ENCODE results near the gene PLA2G2D. TPM values are rescaled to one million over a fixed set of nuclear protein-coding genes. Genes with fewer than 3 reads are reported as not detected.

PLA2G2D gene
- total and polyA plus RNA-seq, 4 donors, result 0.06 to 0.14 (median 0.08) TPM; not detected in 1

GRCh38 chr1:20089328-20090077 lies 29.8 kb downstream of the PLA2G2D start:
- Histone ChIP-seq H3K4me3 (ENCODE audit: low read depth in 1 of 3, low read length in 3 of 3) (no peak overlapping the region), H3K36me3 (ENCODE audit: control insufficient read depth in 4 of 4, insufficient read depth in 3 of 4, low read depth in 1 of 4, low read length in 3 of 4) (no peaks in the 10 kb centered on the region), H3K27ac (ENCODE audit: low read depth in 1 of 2, low read length in 2 of 2) (no peak overlapping the region), H3K27me3 (ENCODE audit: control insufficient read depth in 4 of 4, insufficient read depth in 4 of 4, low read length in 3 of 4) (no peaks in the 10 kb centered on the region), H3K9me3 (ENCODE audit: control insufficient read depth in 4 of 4, low read length in 3 of 4) (no peaks in the 10 kb centered on the region), H3K9ac (ENCODE audit: low read depth in 1 of 2, low read length in 2 of 2) (no peak overlapping the region), H3K4me1 (ENCODE audit: control insufficient read depth in 4 of 4, insufficient read depth in 4 of 4, low read length in 3 of 4) (no peaks in the 10 kb centered on the region)
- DNase-seq (ENCODE audit: low spot score), result no peak
- TF ChIP-seq SP1 (IDR thresholded peaks at IDR 0.05) (no peak), HNF4A (conservative IDR thresholded peaks at IDR 0.05) (no peak), EGR1 (IDR thresholded peaks at IDR 0.05; ENCODE audit: low read depth in 2 of 2) (no peak), ZBTB33 (IDR thresholded peaks at IDR 0.05) (no peak), GABPA (IDR thresholded peaks at IDR 0.05 in 1 of 2, conservative IDR thresholded peaks at IDR 0.05 in 1 of 2) (no peak)
- TF ChIP-seq, protein P1, sequence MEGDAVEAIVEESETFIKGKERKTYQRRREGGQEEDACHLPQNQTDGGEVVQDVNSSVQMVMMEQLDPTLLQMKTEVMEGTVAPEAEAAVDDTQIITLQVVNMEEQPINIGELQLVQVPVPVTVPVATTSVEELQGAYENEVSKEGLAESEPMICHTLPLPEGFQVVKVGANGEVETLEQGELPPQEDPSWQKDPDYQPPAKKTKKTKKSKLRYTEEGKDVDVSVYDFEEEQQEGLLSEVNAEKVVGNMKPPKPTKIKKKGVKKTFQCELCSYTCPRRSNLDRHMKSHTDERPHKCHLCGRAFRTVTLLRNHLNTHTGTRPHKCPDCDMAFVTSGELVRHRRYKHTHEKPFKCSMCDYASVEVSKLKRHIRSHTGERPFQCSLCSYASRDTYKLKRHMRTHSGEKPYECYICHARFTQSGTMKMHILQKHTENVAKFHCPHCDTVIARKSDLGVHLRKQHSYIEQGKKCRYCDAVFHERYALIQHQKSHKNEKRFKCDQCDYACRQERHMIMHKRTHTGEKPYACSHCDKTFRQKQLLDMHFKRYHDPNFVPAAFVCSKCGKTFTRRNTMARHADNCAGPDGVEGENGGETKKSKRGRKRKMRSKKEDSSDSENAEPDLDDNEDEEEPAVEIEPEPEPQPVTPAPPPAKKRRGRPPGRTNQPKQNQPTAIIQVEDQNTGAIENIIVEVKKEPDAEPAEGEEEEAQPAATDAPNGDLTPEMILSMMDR (IDR thresholded peaks at IDR 0.05; ENCODE audit: low read depth, low read length, missing input control), result no peak
- 84% methylated on average over 19 of the region's 19 CpGs for WGBS

GRCh38 chr1:20087668-20088067 lies 31.7 kb downstream of the PLA2G2D start:
- Histone ChIP-seq H3K9me3 (ENCODE audit: control insufficient read depth in 4 of 4, low read length in 3 of 4) (peaks cover 0 to 7% (median 0%) of the 10 kb centered on the region in 4 donors), H3K27ac (ENCODE audit: low read depth in 1 of 2, low read length in 2 of 2) (no peak overlapping the region), H3K4me3 (ENCODE audit: low read depth in 1 of 3, low read length in 3 of 3) (no peak overlapping the region), H3K27me3 (ENCODE audit: control insufficient read depth in 4 of 4, insufficient read depth in 4 of 4, low read length in 3 of 4) (no peaks in the 10 kb centered on the region), H3K4me1 (ENCODE audit: control insufficient read depth in 4 of 4, insufficient read depth in 4 of 4, low read length in 3 of 4) (no peaks in the 10 kb centered on the region), H3K36me3 (ENCODE audit: control insufficient read depth in 4 of 4, insufficient read depth in 3 of 4, low read depth in 1 of 4, low read length in 3 of 4) (no peaks in the 10 kb centered on the region), H3K9ac (ENCODE audit: low read depth in 1 of 2, low read length in 2 of 2) (no peak overlapping the region)
- TF ChIP-seq, protein P2, sequence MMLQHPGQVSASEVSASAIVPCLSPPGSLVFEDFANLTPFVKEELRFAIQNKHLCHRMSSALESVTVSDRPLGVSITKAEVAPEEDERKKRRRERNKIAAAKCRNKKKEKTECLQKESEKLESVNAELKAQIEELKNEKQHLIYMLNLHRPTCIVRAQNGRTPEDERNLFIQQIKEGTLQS (IDR thresholded peaks at IDR 0.05), result no peak
- TF ChIP-seq, protein P1 (IDR thresholded peaks at IDR 0.05; ENCODE audit: low read depth, low read length, missing input control), result peak; percentile 8
- DNase-seq (ENCODE audit: low spot score), result no peak
- 61% methylated on average over 4 of the region's 4 CpGs for WGBS

DNA sequence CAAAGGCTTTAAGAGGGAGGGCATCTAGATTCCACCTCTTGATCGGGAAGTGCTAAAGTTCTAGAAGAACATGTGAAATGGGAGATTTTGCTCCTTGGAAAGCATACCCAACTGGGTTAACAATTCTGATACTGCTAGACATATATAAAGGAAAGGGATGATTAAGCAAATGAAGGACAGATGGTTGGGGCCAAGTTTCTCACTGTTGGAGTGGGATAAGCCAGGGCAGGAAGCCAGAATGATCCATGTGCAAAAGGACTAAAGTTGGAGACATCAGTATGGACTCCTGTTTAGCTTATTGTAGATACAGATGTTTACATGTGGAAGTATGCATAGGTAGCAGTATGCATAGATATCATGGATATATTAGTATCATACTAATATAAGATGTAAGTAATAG lies 32.5 kb downstream of the PLA2G2D start:
- no peak overlapping the region for H3K27ac ChIP-seq (ENCODE audit: low read depth in 1 of 2, low read length in 2 of 2)
- H3K9me3 ChIP-seq (ENCODE audit: control insufficient read depth in 4 of 4, low read length in 3 of 4), result peaks cover 0 to 7% (median 0%) of the 10 kb centered on the region in 4 donors
- H3K4me3 ChIP-seq (ENCODE audit: low read depth in 1 of 3, low read length in 3 of 3), result no peak overlapping the region
- no peak for DNase-seq (ENCODE audit: low spot score)
- H3K4me1 ChIP-seq (ENCODE audit: control insufficient read depth in 4 of 4, insufficient read depth in 4 of 4, low read length in 3 of 4), result no peaks in the 10 kb centered on the region
- H3K36me3 ChIP-seq (ENCODE audit: control insufficient read depth in 4 of 4, insufficient read depth in 3 of 4, low read depth in 1 of 4, low read length in 3 of 4), result no peaks in the 10 kb centered on the region
- WGBS, result 95% methylated on average over 1 of the region's 1 CpG
- H3K9ac ChIP-seq (ENCODE audit: low read depth in 1 of 2, low read length in 2 of 2), result no peak overlapping the region
- H3K27me3 ChIP-seq (ENCODE audit: control insufficient read depth in 4 of 4, insufficient read depth in 4 of 4, low read length in 3 of 4), result no peaks in the 10 kb centered on the region
- TF ChIP-seq, protein P1 (IDR thresholded peaks at IDR 0.05; ENCODE audit: low read depth, low read length, missing input control), result no peak
- TF ChIP-seq FOXA2 (IDR thresholded peaks at IDR 0.05) (no peak), RXRA (IDR thresholded peaks at IDR 0.05) (no peak), EGR1 (IDR thresholded peaks at IDR 0.05; ENCODE audit: low read depth in 2 of 2) (no peak), HNF4G (IDR thresholded peaks at IDR 0.05) (no peak), SP1 (IDR thresholded peaks at IDR 0.05) (no peak), GABPA (IDR thresholded peaks at IDR 0.05 in 1 of 2, conservative IDR thresholded peaks at IDR 0.05 in 1 of 2) (no peak), ZBTB33 (IDR thresholded peaks at IDR 0.05) (no peak), RAD21 (IDR thresholded peaks at IDR 0.05) (no peak), NR2F2 (IDR thresholded peaks at IDR 0.05) (no peak), TAF1 (conservative IDR thresholded peaks at IDR 0.05) (no peak), JUND (IDR thresholded peaks at IDR 0.05) (no peak)

Data from liver (tissue), 9 donors.